ENCODE measurements around the gene HHAT. TPM values are rescaled to one million over a fixed set of nuclear protein-coding genes. Genes with fewer than 3 reads are reported as not detected.

HHAT gene
- total and polyA plus RNA-seq, 2 donors (not counting 3 experiments of a cell fraction or from before 2014, with no cell fraction given), result 2.4 to 4.3 TPM

DNA sequence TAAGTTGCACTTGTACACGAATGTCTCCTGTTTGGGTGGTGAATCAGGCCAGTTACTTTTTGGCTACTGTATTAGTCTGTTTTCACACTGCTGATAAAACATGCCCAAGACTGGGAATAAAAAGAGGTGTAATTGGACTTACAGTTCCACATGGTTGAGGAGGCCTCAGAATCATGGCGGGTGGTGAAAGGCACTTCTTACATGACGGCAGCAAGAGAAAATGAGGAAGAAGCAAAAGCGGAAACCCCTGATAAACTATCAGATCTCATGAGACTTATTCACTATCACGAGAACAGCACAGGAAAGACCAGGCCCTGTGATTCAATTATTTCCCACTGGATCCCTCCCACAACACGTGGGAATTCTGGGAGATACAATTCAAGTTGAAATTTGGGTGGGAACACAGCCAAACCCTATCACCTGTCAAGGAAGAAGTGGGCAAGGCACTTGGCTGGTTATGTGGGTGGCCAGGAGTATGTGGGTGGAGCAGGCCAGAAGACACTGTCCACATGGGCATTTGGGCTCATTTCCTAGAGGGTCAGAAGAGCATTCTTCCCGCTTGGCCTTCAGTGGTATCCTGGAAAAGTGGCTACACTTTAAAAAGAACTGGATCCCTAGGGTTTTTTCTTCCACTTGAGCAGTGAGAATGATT is 228.8 kb downstream of the HHAT start:
- Histone ChIP-seq H3K4me1 (ENCODE audit: control insufficient read depth, extremely low read depth, insufficient read depth, low read length) (no peaks in the 10 kb centered on the region), H3K9me3 (replicated peaks; ENCODE audit: control insufficient read depth, insufficient read depth, low read length) (no peaks in the 10 kb centered on the region), H3K4me3 (replicated peaks in 1 of 3; ENCODE audit: insufficient read depth in 1 of 3, low read depth in 1 of 3, low read length in 3 of 3) (no peak overlapping the region), H3K36me3 (ENCODE audit: control insufficient read depth in 2 of 2, extremely low read depth in 1 of 2, insufficient read depth in 2 of 2, low read length in 2 of 2) (no peaks in the 10 kb centered on the region), H3K9me1 (replicated peaks; ENCODE audit: control insufficient read depth, extremely low read depth, insufficient read depth, low read length) (no peaks in the 10 kb centered on the region), H3K4me2 (ENCODE audit: insufficient read depth, low read length) (no peak overlapping the region), H3K27me3 (ENCODE audit: control insufficient read depth in 2 of 2, insufficient read depth in 2 of 2, low read length in 2 of 2) (no peaks in the 10 kb centered on the region), H3K9ac (replicated peaks; ENCODE audit: extremely low read depth, insufficient read depth, low read length) (no peak overlapping the region), H3K79me2 (ENCODE audit: control insufficient read depth, insufficient read depth, low read length) (no peaks in the 10 kb centered on the region), H2AFZ (ENCODE audit: low read depth, low read length) (no peak overlapping the region), H4K20me1 (replicated peaks; ENCODE audit: control insufficient read depth, extremely low read depth, insufficient read depth, low read length) (no peaks in the 10 kb centered on the region), H3K27ac (ENCODE audit: insufficient read depth, low read depth, low read length) (no peak overlapping the region)
- TF ChIP-seq JUN (IDR thresholded peaks at IDR 0.05; ENCODE audit: borderline replicate concordance, insufficient read depth, insufficient read length, low read depth) (no peak), MYC (IDR thresholded peaks at IDR 0.05; ENCODE audit: low read depth, low read length) (no peak), POLR2A (IDR thresholded peaks at IDR 0.05; ENCODE audit: low read depth, low read length) (no peak), POLR2AphosphoS5 (IDR thresholded peaks at IDR 0.05; ENCODE audit: insufficient read depth, low read depth, low read length) (no peak), FOS (IDR thresholded peaks at IDR 0.05; ENCODE audit: borderline replicate concordance, insufficient read depth, low read length) (no peak), EZH2 (IDR thresholded peaks at IDR 0.05; ENCODE audit: borderline replicate concordance, low read depth, low read length, severe bottlenecking) (no peak), GATA2 (IDR thresholded peaks at IDR 0.05; ENCODE audit: insufficient read depth, insufficient read length, low read depth, low read length) (no peak)
- TF ChIP-seq, protein P1, sequence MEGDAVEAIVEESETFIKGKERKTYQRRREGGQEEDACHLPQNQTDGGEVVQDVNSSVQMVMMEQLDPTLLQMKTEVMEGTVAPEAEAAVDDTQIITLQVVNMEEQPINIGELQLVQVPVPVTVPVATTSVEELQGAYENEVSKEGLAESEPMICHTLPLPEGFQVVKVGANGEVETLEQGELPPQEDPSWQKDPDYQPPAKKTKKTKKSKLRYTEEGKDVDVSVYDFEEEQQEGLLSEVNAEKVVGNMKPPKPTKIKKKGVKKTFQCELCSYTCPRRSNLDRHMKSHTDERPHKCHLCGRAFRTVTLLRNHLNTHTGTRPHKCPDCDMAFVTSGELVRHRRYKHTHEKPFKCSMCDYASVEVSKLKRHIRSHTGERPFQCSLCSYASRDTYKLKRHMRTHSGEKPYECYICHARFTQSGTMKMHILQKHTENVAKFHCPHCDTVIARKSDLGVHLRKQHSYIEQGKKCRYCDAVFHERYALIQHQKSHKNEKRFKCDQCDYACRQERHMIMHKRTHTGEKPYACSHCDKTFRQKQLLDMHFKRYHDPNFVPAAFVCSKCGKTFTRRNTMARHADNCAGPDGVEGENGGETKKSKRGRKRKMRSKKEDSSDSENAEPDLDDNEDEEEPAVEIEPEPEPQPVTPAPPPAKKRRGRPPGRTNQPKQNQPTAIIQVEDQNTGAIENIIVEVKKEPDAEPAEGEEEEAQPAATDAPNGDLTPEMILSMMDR (IDR thresholded peaks at IDR 0.05; ENCODE audit: extremely low read depth in 1 of 2, insufficient read depth in 1 of 2, low read depth in 1 of 2, low read length in 2 of 2), result no peak
- TF ChIP-seq, protein P2, sequence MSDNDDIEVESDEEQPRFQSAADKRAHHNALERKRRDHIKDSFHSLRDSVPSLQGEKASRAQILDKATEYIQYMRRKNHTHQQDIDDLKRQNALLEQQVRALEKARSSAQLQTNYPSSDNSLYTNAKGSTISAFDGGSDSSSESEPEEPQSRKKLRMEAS (IDR thresholded peaks at IDR 0.05; ENCODE audit: insufficient read depth, insufficient read length), result no peak
- dilution Hi-C loops (cut with MboI; ENCODE audit: extremely low pct_ligation_motif_present, low sequenced_read_pairs) (no loop called here), intact Hi-C loops (cut with micrococcal nuclease) (no loop called here)
- POLR2A ChIA-PET, result no interaction called here
- no peak for FAIRE-seq
- DNase-seq (ENCODE audit: low read depth, low spot score), result no peak
- no TSS peak for BruUV-seq (replicated peaks)
- CTCF ChIA-PET, result no interaction called here
